IPS-20b (cell line): ENCODE measurements around the gene LYAR.

ENCODE experiments used
- H3K27ac ChIP-seq: one replicate; pipeline ENCODE4 v1.5.1; 2013; ENCODE audit warnings: low read length
- H3K27me3 ChIP-seq: 2 replicates; pipeline ENCODE4 v1.6.1; 2013; ENCODE audit warnings: mild to moderate bottlenecking, low read length, inconsistent platforms; ENCODE audit not compliant: insufficient read depth
- H3K36me3 ChIP-seq: 2 replicates; pipeline ENCODE4 v1.6.1; 2013; ENCODE audit warnings: low read depth, mild to moderate bottlenecking, inconsistent platforms, low read length, moderate library complexity; ENCODE audit not compliant: insufficient read depth
- H3K4me1 ChIP-seq: 2 replicates; pipeline ENCODE4 v1.6.1; 2013; ENCODE audit warnings: mild to moderate bottlenecking, control low read depth, inconsistent platforms, low read length, moderate library complexity; ENCODE audit not compliant: insufficient read depth
- H3K4me3 ChIP-seq: 2 replicates; pipeline ENCODE4 v1.5.1; 2013; ENCODE audit warnings: mild to moderate bottlenecking, low read length, inconsistent platforms
- H3K9ac ChIP-seq: 2 replicates; pipeline ENCODE4 v1.6.1; 2013; ENCODE audit warnings: low read depth, mild to moderate bottlenecking, inconsistent platforms, low read length, moderate library complexity
- H3K9me3 ChIP-seq: 2 replicates; pipeline ENCODE4 v1.6.1; 2013; ENCODE audit warnings: mild to moderate bottlenecking, low read depth, low read length, inconsistent platforms; ENCODE audit not compliant: insufficient read depth

Gene LYAR

GRCh38 chr4:4289941-4290850 lies at the start of gene LYAR, which contains the start of gene ZBTB49:
TSS of gene LYAR (minus strand) at chr4:4290154. CDS start at chr4:4283742, 6,412 bp downstream.
TSS of gene ZBTB49 (plus strand) at chr4:4290251. CDS start at chr4:4299946, 9,695 bp downstream.
- Histone ChIP-seq H3K9me3 (no peaks in the 10 kb centered on the region), H3K27ac (peak within 1 kb of the TSS; percentile 61)

GRCh38 chr4:4339504-4340085 lies 49.6 kb upstream of the LYAR start:
- no peak overlapping the region for H3K27ac ChIP-seq
- no peak overlapping the region for H3K4me3 ChIP-seq
- H3K4me1 ChIP-seq: no peaks in the 10 kb centered on the region
- no peak overlapping the region for H3K9ac ChIP-seq
- H3K9me3 ChIP-seq: no peaks in the 10 kb centered on the region
- no peaks in the 10 kb centered on the region for H3K36me3 ChIP-seq
- H3K27me3 ChIP-seq: peaks cover 5% of the 10 kb centered on the region; the same call in 1 of the 2 replicates

More at GRCh38 chr4:4289941-4290850, at the start of gene LYAR, which contains the start of gene ZBTB49:
- Histone ChIP-seq H3K9ac (peak within 1 kb of the TSS; percentile 96), H3K4me1 (peaks cover 11% of the 10 kb centered on the region), H3K27me3 (no peaks in the 10 kb centered on the region), H3K36me3 (peaks cover 18% of the 10 kb centered on the region), H3K4me3 (peak within 1 kb of the TSS; percentile 100)

- H3K9ac ChIP-seq: no peak overlapping the region
- H3K36me3 ChIP-seq: no peaks in the 10 kb centered on the region
- H3K27ac ChIP-seq: no peak overlapping the region
- H3K4me3 ChIP-seq: no peak overlapping the region
- H3K27me3 ChIP-seq: peaks cover 7% of the 10 kb centered on the region; the same call in 1 of the 2 replicates
- H3K9me3 ChIP-seq: no peaks in the 10 kb centered on the region
- H3K4me1 ChIP-seq: no peaks in the 10 kb centered on the region
Observed at GRCh38 chr4:4338210-4339001, 48.5 kb upstream of the LYAR start.

GRCh38 chr4:4334798-4335520 lies 45.0 kb upstream of the LYAR start:
- Histone ChIP-seq H3K4me3 (no peak overlapping the region), H3K4me1 (no peaks in the 10 kb centered on the region), H3K27ac (no peak overlapping the region), H3K9ac (no peak overlapping the region), H3K27me3 (peaks cover 7% of the 10 kb centered on the region; the same call in 1 of the 2 replicates), H3K9me3 (no peaks in the 10 kb centered on the region; the same call in 1 of the 2 replicates), H3K36me3 (no peaks in the 10 kb centered on the region)

GRCh38 chr4:4333265-4333706 lies 43.3 kb upstream of the LYAR start:
- Histone ChIP-seq H3K9me3 (no peaks in the 10 kb centered on the region; the same call in 1 of the 2 replicates), H3K27me3 (peaks cover 7% of the 10 kb centered on the region; the same call in 1 of the 2 replicates), H3K36me3 (no peaks in the 10 kb centered on the region), H3K9ac (no peak overlapping the region), H3K4me1 (no peaks in the 10 kb centered on the region), H3K27ac (no peak overlapping the region), H3K4me3 (no peak overlapping the region)

GRCh38 chr4:4332529-4332928 lies 42.6 kb upstream of the LYAR start:
- Histone ChIP-seq H3K9me3 (no peaks in the 10 kb centered on the region; the same call in 1 of the 2 replicates), H3K9ac (no peak overlapping the region), H3K36me3 (no peaks in the 10 kb centered on the region), H3K27ac (no peak overlapping the region), H3K4me1 (no peaks in the 10 kb centered on the region), H3K4me3 (no peak overlapping the region), H3K27me3 (peaks cover 7% of the 10 kb centered on the region; the same call in 1 of the 2 replicates)

- Histone ChIP-seq H3K9me3 (no peaks in the 10 kb centered on the region; the same call in 1 of the 2 replicates), H3K4me3 (no peak overlapping the region), H3K36me3 (no peaks in the 10 kb centered on the region), H3K9ac (no peak overlapping the region), H3K4me1 (no peaks in the 10 kb centered on the region), H3K27ac (no peak overlapping the region), H3K27me3 (peaks cover 7% of the 10 kb centered on the region; the same call in 1 of the 2 replicates)
Observed at GRCh38 chr4:4330794-4331193, 40.8 kb upstream of the LYAR start.

- Histone ChIP-seq H3K4me1 (peaks cover 2% of the 10 kb centered on the region), H3K9ac (no peak overlapping the region), H3K9me3 (no peaks in the 10 kb centered on the region; the same call in 1 of the 2 replicates), H3K4me3 (no peak overlapping the region), H3K27ac (no peak overlapping the region), H3K27me3 (peaks cover under 1% of the 10 kb centered on the region; the same call in 1 of the 2 replicates), H3K36me3 (no peaks in the 10 kb centered on the region)
Observed at GRCh38 chr4:4329496-4329895, 39.5 kb upstream of the LYAR start.

GRCh38 chr4:4328840-4329239 lies 38.9 kb upstream of the LYAR start:
- no peak overlapping the region for H3K4me3 ChIP-seq
- H3K27ac ChIP-seq: no peak overlapping the region
- H3K9ac ChIP-seq: no peak overlapping the region
- no peaks in the 10 kb centered on the region for H3K36me3 ChIP-seq
- H3K4me1 ChIP-seq: peaks cover 9% of the 10 kb centered on the region
- H3K9me3 ChIP-seq: no peaks in the 10 kb centered on the region; the same call in 1 of the 2 replicates
- H3K27me3 ChIP-seq: no peaks in the 10 kb centered on the region

GRCh38 chr4:4328206-4328605 lies 38.3 kb upstream of the LYAR start:
- no peaks in the 10 kb centered on the region; the same call in 1 of the 2 replicates for H3K9me3 ChIP-seq
- H3K9ac ChIP-seq: no peak overlapping the region
- peaks cover 11% of the 10 kb centered on the region for H3K4me1 ChIP-seq
- H3K36me3 ChIP-seq: no peaks in the 10 kb centered on the region
- peak overlapping the region; percentile 40; the same call in 1 of the 2 replicates for H3K4me3 ChIP-seq
- H3K27me3 ChIP-seq: no peaks in the 10 kb centered on the region
- H3K27ac ChIP-seq: no peak overlapping the region
